Measurements from ENCODE around the gene DKK1.
A peak's percentile ranks its signal among the peaks of the same experiment; 100 is the strongest.

The DKK1 gene

DNA sequence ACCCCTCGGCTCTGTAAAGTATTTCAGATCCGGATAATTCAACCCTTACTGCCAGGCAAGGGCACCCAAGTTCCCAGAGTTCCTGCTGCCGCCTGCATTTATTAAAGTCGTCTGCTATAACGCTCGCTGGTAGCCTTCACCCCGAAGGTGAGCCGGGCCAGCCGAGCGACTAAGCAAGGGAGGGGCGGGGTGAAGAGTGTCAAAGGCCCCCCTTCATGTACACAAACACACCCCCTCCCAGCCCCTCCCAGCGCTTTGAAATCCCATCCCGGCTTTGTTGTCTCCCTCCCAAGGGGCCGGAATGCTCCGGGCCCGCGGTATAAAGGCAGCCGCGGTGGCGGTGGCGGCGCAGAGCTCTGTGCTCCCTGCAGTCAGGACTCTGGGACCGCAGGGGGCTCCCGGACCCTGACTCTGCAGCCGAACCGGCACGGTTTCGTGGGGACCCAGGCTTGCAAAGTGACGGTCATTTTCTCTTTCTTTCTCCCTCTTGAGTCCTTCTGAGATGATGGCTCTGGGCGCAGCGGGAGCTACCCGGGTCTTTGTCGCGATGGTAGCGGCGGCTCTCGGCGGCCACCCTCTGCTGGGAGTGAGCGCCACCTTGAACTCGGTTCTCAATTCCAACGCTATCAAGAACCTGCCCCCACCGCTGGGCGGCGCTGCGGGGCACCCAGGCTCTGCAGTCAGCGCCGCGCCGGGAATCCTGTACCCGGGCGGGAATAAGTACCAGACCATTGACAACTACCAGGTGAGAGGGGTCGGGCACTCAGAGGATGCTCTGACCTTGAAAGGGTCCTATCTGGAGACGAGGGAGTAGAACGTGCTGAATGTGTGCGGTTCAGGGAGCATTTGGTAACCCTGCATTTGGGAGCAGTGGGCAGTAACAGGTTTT, at the start of gene DKK1:
TSS of gene DKK1 (plus strand) at position 349 of the 889 bp plus-strand sequence. CDS start at position 503, 154 bp downstream.
- no peak for DNase-seq

GRCh38 chr10:52265131-52265926, 48.8 kb upstream of the DKK1 start:
- DNase-seq = no peak

GRCh38 chr10:52266858-52267257, 47.2 kb upstream of the DKK1 start:
- DNase-seq = no peak

GRCh38 chr10:52268790-52269189, 45.3 kb upstream of the DKK1 start:
- DNase-seq = no peak

DNA sequence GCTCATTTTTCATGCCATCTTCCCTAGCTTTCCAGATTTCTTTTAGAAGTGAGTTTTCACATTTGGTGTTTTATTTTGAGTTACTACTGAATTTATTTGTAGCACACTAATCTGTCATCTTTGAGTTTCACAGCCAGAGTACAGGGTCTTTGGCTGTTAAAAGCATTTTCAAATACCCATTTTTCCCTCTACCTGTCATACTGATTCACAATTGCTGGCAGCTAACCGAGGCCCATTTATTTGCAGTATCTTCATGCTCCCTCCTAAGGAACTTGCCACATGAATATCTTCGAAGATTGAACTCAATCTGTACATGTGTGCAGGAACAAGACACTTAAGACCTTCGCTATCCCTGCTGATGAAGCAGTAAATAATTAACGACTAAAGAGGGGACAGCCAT, 44.8 kb upstream of the DKK1 start:
- DNase-seq = no peak

GRCh38 chr10:52276163-52276562, 37.9 kb upstream of the DKK1 start:
- no peak for DNase-seq

GRCh38 chr10:52276986-52277385, 37.1 kb upstream of the DKK1 start:
- DNase-seq = no peak

- no peak for DNase-seq
Measured at GRCh38 chr10:52279546-52279945, 34.5 kb upstream of the DKK1 start.

- no peak for DNase-seq
Measured at GRCh38 chr10:52280051-52280450, 34.0 kb upstream of the DKK1 start.

DNA sequence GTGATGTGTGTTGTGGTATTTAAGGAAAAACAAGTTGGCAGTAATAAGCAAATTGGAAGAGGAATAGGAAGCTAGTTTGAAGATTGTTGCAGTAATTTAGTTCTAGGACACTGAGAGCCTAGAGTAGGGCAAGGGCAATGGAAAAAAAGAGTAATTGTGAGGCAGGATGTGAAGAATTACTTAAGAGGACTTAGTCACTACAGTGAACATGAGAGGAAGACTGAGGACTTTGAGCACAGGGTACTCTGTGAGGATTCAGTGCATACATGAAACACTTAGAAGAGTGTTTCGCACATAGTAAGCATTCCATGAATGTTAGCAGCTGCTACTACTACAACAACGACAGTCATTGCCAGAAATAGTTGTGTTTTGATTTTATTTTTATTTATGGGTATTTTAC, 30.9 kb upstream of the DKK1 start:
- no peak for DNase-seq

DNA sequence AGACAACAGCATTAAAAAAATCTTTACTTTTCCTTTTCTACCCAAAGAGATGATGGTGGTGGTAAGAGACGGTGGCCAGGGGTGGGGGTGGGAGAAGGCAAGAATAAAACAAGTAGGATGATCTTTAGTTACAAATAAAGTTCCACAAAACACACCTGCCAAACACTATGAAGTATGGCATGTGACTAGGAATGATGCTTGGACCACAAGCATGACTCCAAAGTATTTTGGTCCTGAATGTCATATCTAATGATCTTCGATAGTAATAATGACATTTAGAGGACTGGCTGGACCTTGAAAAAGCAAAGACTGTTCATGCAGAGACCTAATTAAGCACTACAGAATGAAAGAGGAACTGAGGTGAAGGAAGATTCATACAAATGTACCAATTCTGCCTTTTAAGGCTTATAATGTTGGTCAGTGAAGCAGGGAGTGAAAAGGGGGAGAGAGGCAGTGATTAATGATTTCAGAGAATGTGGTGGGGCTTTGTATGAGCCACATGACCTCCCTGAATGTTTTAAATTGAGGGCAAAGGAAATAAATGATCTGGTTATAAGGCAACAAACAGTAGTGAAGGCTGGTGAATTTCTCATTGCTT, 29.6 kb upstream of the DKK1 start:
- DNase-seq = no peak

DNA sequence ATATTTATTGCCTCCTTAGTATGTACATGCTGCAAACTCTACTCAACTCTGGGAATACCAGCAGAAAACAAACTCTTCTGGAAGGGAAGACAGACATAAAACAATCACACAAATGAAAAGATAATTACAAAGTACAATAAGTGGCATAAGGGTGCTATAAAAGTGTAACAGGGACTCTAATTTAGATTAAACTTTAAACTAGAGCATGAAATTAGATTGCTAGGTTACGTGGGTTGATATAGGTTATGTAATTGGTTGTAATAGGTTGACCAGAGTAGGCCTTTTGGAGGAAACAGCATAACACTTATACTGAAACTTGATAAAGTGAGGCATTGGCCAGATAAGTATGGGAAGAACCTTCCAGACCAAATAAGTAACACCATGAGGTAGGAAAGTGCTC, 26.2 kb upstream of the DKK1 start:
- DNase-seq = no peak

DNA sequence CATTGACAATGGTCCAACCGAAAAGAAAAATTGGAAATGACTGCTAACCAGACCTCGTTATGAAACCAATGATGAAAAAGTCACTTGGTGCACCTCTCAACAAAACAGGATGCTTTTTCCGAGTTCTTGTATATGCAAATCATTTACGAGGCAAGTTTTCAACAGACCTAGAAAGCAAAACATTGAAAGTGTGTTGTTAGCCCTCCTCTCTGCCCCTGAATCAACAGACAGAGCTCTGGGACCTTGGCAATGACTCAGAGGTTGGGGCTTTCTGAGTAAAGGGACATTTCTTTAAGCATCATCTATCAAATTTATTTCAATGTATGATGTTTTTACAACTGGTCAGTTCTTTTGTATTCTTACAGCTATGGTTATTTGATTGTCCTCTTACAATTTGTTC, 16.3 kb upstream of the DKK1 start:
- no peak for DNase-seq

- no peak for DNase-seq
Measured at GRCh38 chr10:52300599-52301277, 13.3 kb upstream of the DKK1 start.

DNA sequence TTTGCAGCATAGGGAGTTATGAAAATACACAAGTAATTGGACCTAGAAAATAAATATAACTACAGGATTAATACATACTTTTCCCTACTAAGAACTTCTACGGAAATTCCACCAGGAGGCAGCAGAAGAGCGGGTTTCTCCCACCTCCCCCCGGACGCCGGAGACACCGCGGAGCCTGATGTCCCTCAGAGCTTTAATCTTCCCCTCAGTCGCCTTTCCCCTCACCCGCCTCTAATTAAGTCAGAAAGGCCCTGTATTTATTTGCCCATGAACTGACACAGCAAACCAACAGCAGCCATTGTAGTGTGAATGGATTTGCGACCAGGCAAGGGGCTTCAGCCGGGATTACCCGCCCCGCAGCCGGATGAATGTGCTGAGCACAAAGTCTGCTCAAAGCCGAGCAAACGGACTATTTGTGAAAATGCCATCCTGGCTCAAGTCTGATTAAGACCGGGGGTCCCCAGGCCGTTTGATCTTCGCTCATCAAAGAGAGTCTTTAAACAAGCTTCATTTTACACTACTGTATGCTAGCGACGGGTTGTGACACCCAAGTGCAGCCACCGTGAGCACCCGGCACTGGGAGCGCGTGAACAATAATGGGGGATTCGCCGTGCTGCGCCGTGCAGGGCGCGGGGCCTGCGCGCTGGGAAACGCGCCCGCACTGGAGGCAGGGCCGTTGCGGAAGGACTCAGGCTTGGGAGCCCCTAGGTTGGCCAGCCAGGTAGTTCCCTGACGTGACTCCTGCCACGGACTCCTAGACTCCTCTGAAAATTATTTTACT, 5.6 kb upstream of the DKK1 start:
- peak; percentile 30 for DNase-seq

GRCh38 chr10:52312942-52313255, 1.2 kb upstream of the DKK1 start:
- no peak for DNase-seq

DNA sequence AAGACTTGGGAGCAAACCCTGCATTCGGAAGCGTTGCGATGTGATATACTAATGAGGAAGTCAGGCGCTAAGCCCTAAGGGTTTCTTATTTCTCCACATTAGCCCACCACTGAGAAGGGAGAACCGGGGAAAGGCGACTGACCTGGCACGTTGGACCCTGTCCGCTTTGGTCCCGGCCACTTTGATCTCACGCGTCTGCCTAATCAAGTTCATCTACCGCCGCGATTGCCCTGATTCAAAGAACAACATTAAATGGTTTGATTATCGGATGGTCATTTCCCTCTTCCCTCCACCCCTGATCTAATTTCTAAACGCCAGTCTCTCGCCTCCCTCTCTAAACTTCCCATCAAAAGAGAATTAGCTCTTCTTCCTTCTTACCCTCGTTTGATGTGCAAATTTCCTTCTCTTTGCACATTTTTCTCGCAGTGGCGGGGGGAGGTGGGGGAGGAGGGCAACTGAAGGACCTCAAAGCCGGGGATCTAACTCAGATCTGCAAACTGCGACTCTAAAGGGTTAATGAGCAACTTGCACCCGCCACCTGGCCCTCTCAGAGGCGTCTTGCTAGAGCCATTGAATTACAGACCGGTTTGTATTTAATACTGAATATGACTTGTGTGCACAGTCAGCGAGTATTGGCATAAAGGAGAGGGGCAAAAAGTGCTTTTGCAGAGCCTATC, 687 bp upstream of the DKK1 start:
- no peak for DNase-seq

DNA sequence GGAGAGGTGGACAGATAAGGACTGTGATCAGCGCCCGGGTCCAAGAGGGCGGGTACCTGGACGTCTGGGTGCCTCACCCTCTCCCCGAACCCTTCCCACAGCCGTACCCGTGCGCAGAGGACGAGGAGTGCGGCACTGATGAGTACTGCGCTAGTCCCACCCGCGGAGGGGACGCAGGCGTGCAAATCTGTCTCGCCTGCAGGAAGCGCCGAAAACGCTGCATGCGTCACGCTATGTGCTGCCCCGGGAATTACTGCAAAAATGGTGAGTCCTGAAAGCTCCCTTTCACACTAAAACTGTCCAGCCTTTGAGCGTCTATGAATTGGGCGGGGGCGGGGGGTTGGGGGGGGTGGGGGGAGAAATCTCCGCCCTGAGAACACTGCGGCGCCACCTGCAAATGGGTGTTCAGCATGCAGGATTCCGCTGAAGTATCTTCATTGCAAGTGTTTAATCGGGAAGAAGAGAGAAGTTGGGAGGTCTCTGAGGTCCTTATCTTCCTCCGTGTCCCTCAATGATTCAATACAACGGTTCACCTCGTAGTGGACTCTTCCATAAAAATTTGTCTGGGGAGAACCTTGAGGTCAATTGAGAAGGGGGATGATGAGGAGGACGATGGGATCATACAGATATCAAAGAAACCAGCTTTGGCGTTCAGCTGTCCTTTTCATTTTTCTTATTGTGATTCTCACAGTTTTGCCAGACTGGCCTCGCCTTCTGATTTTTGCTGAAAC, 906 bp downstream of the DKK1 start:
- DNase-seq = no peak

- no peak for DNase-seq
Measured at GRCh38 chr10:52316001-52316400, 1.9 kb downstream of the DKK1 start.

DNA sequence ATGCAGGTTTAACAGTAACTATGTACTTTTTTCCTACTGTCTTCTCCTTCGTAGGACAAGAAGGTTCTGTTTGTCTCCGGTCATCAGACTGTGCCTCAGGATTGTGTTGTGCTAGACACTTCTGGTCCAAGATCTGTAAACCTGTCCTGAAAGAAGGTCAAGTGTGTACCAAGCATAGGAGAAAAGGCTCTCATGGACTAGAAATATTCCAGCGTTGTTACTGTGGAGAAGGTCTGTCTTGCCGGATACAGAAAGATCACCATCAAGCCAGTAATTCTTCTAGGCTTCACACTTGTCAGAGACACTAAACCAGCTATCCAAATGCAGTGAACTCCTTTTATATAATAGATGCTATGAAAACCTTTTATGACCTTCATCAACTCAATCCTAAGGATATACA, 2.4 kb downstream of the DKK1 start:
- no peak for DNase-seq

DNA sequence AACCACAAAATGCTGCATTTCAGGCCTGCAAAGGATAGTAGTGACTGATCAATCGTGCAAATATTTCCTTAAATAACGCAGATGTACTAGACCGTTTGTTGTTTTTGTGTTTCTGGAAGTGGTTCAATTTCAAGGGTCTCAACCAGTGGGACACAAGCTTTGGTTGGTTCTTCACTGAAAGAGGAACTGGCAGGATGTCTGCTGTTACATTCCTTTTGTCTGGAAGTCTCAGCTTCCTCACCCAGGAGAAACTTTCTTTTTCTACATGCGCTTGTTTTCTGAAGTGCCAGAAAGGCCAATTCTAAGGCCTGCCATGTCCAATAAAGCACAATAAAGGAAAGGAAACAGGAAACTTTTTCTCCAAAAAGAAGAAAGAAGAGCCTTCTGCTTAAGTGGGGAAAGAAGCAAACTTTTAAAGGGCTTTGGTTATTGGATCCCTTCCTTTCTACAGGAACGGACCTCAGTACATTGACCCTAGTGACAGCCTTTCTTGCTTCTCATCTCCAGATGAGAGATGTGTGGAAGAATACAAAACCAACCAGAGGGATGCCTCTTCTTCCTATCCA, 4.1 kb downstream of the DKK1 start:
- DNase-seq = no peak

Data from NCI-H1105 treated with DMSO at 0.1 percent for 48 hours (cell line).